Measurements from ENCODE around the gene NGRN. TPM values are rescaled to one million over a fixed set of nuclear protein-coding genes. Genes with fewer than 3 reads are reported as not detected.

Gene NGRN
- total RNA-seq, 2 donors from 2014 or later, result 56.5 to 60.4 TPM

GRCh38 chr15:90223441-90224165, 41.9 kb upstream of the NGRN start:
- Histone ChIP-seq H3K27me3 (no peaks in the 10 kb centered on the region), H3K4me3 (no peak overlapping the region), H3K27ac (no peak overlapping the region), H3K36me3 (peaks cover 40% of the 10 kb centered on the region), H3K4me1 (no peaks in the 10 kb centered on the region), H3K9ac (ENCODE audit: low read depth in 2 of 2, low read length in 2 of 2) (no peak overlapping the region), H3K9me3 (no peaks in the 10 kb centered on the region)
- no peak for DNase-seq
- intact Hi-C loops (cut with DNase I), result loop anchor here (5.0 kb wide), 1 partner anchor 81 kb away; no protein-coding TSS in a partner anchor
- TF ChIP-seq CTCF (IDR thresholded peaks at IDR 0.05), result no peak

- Histone ChIP-seq H3K27ac (no peak overlapping the region), H3K36me3 (peaks cover 47% of the 10 kb centered on the region), H3K9me3 (no peaks in the 10 kb centered on the region), H3K27me3 (no peaks in the 10 kb centered on the region), H3K9ac (ENCODE audit: low read depth in 2 of 2, low read length in 2 of 2) (no peak overlapping the region), H3K4me3 (no peak overlapping the region), H3K4me1 (no peaks in the 10 kb centered on the region)
- intact Hi-C loops (cut with DNase I), result no loop called here
- TF ChIP-seq CTCF (IDR thresholded peaks at IDR 0.05), result no peak
- DNase-seq, result no peak
Observed at GRCh38 chr15:90225047-90225446, 40.4 kb upstream of the NGRN start.

GRCh38 chr15:90225504-90226234, 39.8 kb upstream of the NGRN start:
- intact Hi-C loops (cut with DNase I), result no loop called here
- Histone ChIP-seq H3K36me3 (peaks cover 47% of the 10 kb centered on the region), H3K4me3 (no peak overlapping the region), H3K9me3 (no peaks in the 10 kb centered on the region), H3K9ac (ENCODE audit: low read depth in 2 of 2, low read length in 2 of 2) (no peak overlapping the region), H3K27ac (no peak overlapping the region), H3K4me1 (peaks cover 4% of the 10 kb centered on the region), H3K27me3 (no peaks in the 10 kb centered on the region)
- no peak for TF ChIP-seq CTCF (IDR thresholded peaks at IDR 0.05)
- DNase-seq, result no peak

- H3K9me3 ChIP-seq, result no peaks in the 10 kb centered on the region
- intact Hi-C loops (cut with DNase I), result no loop called here
- no peak for DNase-seq
- peaks cover 47% of the 10 kb centered on the region for H3K36me3 ChIP-seq
- TF ChIP-seq CTCF (IDR thresholded peaks at IDR 0.05), result no peak
- H3K27ac ChIP-seq, result no peak overlapping the region
- no peak overlapping the region for H3K9ac ChIP-seq (ENCODE audit: low read depth in 2 of 2, low read length in 2 of 2)
- H3K27me3 ChIP-seq, result no peaks in the 10 kb centered on the region
- peaks cover 15% of the 10 kb centered on the region for H3K4me1 ChIP-seq
- H3K4me3 ChIP-seq, result no peak overlapping the region
Observed at GRCh38 chr15:90227336-90227735, 38.1 kb upstream of the NGRN start.

- intact Hi-C loops (cut with DNase I), result no loop called here
- TF ChIP-seq CTCF (IDR thresholded peaks at IDR 0.05), result no peak
- peaks cover 47% of the 10 kb centered on the region for H3K36me3 ChIP-seq
- no peak overlapping the region for H3K27ac ChIP-seq
- H3K4me3 ChIP-seq, result no peak overlapping the region
- no peak overlapping the region for H3K9ac ChIP-seq (ENCODE audit: low read depth in 2 of 2, low read length in 2 of 2)
- H3K9me3 ChIP-seq, result no peaks in the 10 kb centered on the region
- peaks cover 15% of the 10 kb centered on the region for H3K4me1 ChIP-seq
- no peak for DNase-seq
- H3K27me3 ChIP-seq, result no peaks in the 10 kb centered on the region
Observed at GRCh38 chr15:90227816-90228772, 37.4 kb upstream of the NGRN start.
